HG03558 (cell line): ENCODE measurements around the gene DOCK8.

Source experiments
- ATAC-seq: cut with Tn5 transposase; IDR thresholded peaks from one replicate; pipeline ENCODE4 v1.9.1; 2021; ENCODE audit warnings: moderate number of reproducible peaks; ENCODE audit not compliant: unreplicated experiment; ENCODE audit errors: extremely low read depth

DOCK8 gene

GRCh38 chr9:479971-480350 lies 265.3 kb downstream of the DOCK8 start:
- ATAC-seq, result no peak

- ATAC-seq, result no peak
Measured at GRCh38 chr9:482739-483138, 268.1 kb downstream of the DOCK8 start.

- no peak for ATAC-seq
Measured at GRCh38 chr9:486156-486555, 271.5 kb downstream of the DOCK8 start.

GRCh38 chr9:487429-487828 lies 272.8 kb downstream of the DOCK8 start:
- no peak for ATAC-seq

- ATAC-seq, result no peak
Measured at GRCh38 chr9:488448-488847, 273.8 kb downstream of the DOCK8 start.

- ATAC-seq, result no peak
Measured at GRCh38 chr9:489198-490197, 274.8 kb downstream of the DOCK8 start.

GRCh38 chr9:494764-495163 lies 280.1 kb downstream of the DOCK8 start:
- no peak for ATAC-seq

GRCh38 chr9:495739-496138 lies 281.1 kb downstream of the DOCK8 start:
- ATAC-seq, result no peak

GRCh38 chr9:503326-503725 lies 288.7 kb downstream of the DOCK8 start:
- no peak for ATAC-seq

- ATAC-seq, result peak; percentile 64
Measured at GRCh38 chr9:503881-504852, 289.5 kb downstream of the DOCK8 start, which contains the start of gene KANK1. Gene KANK1 (plus strand): TSS chr9:504695.

GRCh38 chr9:504921-505740 lies 290.5 kb downstream of the DOCK8 start:
- no peak for ATAC-seq

GRCh38 chr9:505741-506059 lies 291.0 kb downstream of the DOCK8 start:
- ATAC-seq, result no peak

- no peak for ATAC-seq
Measured at GRCh38 chr9:506281-506680, 291.6 kb downstream of the DOCK8 start.

- ATAC-seq, result no peak
Measured at GRCh38 chr9:511861-512260, 297.2 kb downstream of the DOCK8 start.

GRCh38 chr9:512555-513272 lies 298.0 kb downstream of the DOCK8 start:
- ATAC-seq, result no peak
